IMR-90 (cell line): ENCODE data around the gene LDLRAD4. TPM values are rescaled to one million over a fixed set of nuclear protein-coding genes. Genes with fewer than 3 reads are reported as not detected.

ENCODE experiments used
- ATAC-seq: fragments of 200-7000 bp; cut with Tn5 transposase; 2 replicates; pipeline ENCODE4 v1.9.1; 2020; ENCODE audit warnings: low read depth, mild to moderate bottlenecking, moderate library complexity
- BruUV-seq: library from RNA; stranded (reverse); fragments of 400-500 nt; replicated peaks from 2 replicates; lab custom pipeline; 2021; lab: Mats Ljungman, UMichigan
- CTCF ChIA-PET: fragments of 300-600 bp; formaldehyde crosslinking; extraction: SDS; loops from one replicate; lab custom pipeline; 2021; ENCODE audit warnings: antibody characterized with exemption; lab: Yijun Ruan, JAX
- POLR2A ChIA-PET: fragments of 300-600 bp; sonication (Branson Sonifier 250); formaldehyde crosslinking; loops from one replicate; lab custom pipeline; 2022; ENCODE audit warnings: antibody characterized with exemption; ENCODE audit not compliant: unreplicated experiment; lab: Charles Lee
- DNase-seq: peaks from one replicate; pipeline ENCODE4 v3.0.0; 2013
- H2AFZ ChIP-seq: replicated peaks from 2 replicates; pipeline ENCODE3; 2013; ENCODE audit warnings: low read length, mild to moderate bottlenecking; ENCODE audit not compliant: poor library complexity
- H2AK5ac ChIP-seq: 2 replicates; pipeline ENCODE4 v1.6.1; 2013; ENCODE audit warnings: low read depth, low read length, inconsistent platforms
- H2AK9ac ChIP-seq: replicated peaks from 2 replicates; pipeline ENCODE3; 2013; ENCODE audit warnings: mild to moderate bottlenecking, low read depth, low read length, moderate library complexity; ENCODE audit not compliant: poor library complexity
- H2BK120ac ChIP-seq: 2 replicates; pipeline ENCODE4 v1.6.1; 2013; ENCODE audit warnings: low read depth, low read length, inconsistent platforms
- H2BK15ac ChIP-seq: 3 replicates; pipeline ENCODE4 v1.6.1; 2013; ENCODE audit warnings: low read depth, low read length, inconsistent platforms
- H2BK20ac ChIP-seq: 2 replicates; pipeline ENCODE4 v1.6.1; 2013; ENCODE audit warnings: low read depth, mild to moderate bottlenecking, inconsistent platforms, low read length, moderate library complexity
- H2BK5ac ChIP-seq: 2 replicates; pipeline ENCODE4 v1.6.1; 2013; ENCODE audit warnings: mild to moderate bottlenecking, low read depth, low read length, inconsistent platforms; ENCODE audit not compliant: poor library complexity, severe bottlenecking
- H3K14ac ChIP-seq: replicated peaks from 2 replicates; pipeline ENCODE4 v1.6.1; 2013; ENCODE audit warnings: low read depth, low read length, inconsistent platforms
- H3K18ac ChIP-seq: 2 replicates; pipeline ENCODE4 v1.6.1; 2013; ENCODE audit warnings: low read depth, low read length, control low read depth
- H3K23ac ChIP-seq: 2 replicates; pipeline ENCODE4 v1.6.1; 2013; ENCODE audit warnings: low read depth, low read length, inconsistent platforms
- H3K27ac ChIP-seq: 2 replicates; pipeline ENCODE4 v1.5.1; 2013; ENCODE audit warnings: mild to moderate bottlenecking, control low read depth, low read length; ENCODE audit not compliant: insufficient read depth
- H3K27me3 ChIP-seq: 2 replicates; pipeline ENCODE4 v1.6.1; 2013; ENCODE audit warnings: low read length; ENCODE audit not compliant: control insufficient read depth, insufficient read depth
- H3K36me3 ChIP-seq: 2 replicates; pipeline ENCODE4 v1.6.1; 2013; ENCODE audit warnings: low read length, mixed read lengths; ENCODE audit not compliant: control insufficient read depth, insufficient read depth
- H3K4ac ChIP-seq: 2 replicates; pipeline ENCODE4 v1.6.1; 2013; ENCODE audit warnings: low read depth, low read length, inconsistent platforms
- H3K4me1 ChIP-seq: 2 replicates; pipeline ENCODE4 v1.6.1; 2013; ENCODE audit warnings: low read length, mixed read lengths; ENCODE audit not compliant: control insufficient read depth, insufficient read depth
- H3K4me2 ChIP-seq: 2 replicates; pipeline ENCODE4 v1.6.1; 2013; ENCODE audit warnings: low read depth, mild to moderate bottlenecking, control low read depth, low read length, moderate library complexity
- H3K4me3 ChIP-seq: 2 replicates; pipeline ENCODE4 v1.5.1; 2013; ENCODE audit warnings: low read depth, mild to moderate bottlenecking, control low read depth, low read length, moderate library complexity; ENCODE audit not compliant: insufficient read depth
- H3K56ac ChIP-seq: 2 replicates; pipeline ENCODE4 v1.6.1; 2013; ENCODE audit warnings: low read length, inconsistent platforms; ENCODE audit not compliant: insufficient read depth; ENCODE audit errors: extremely low read depth
- H3K79me1 ChIP-seq, 2 experiments: 2 replicates each; pipeline ENCODE4 v1.6.1; 2013; ENCODE audit warnings: low read length in 2 of 2, inconsistent platforms in 1 of 2, low read depth in 1 of 2
- H3K9ac ChIP-seq: 2 replicates; pipeline ENCODE4 v1.6.1; 2013; ENCODE audit warnings: low read depth, low read length, control low read depth
- H3K9me1 ChIP-seq: 2 replicates; pipeline ENCODE4 v1.6.1; 2013; ENCODE audit warnings: low read length, inconsistent platforms; ENCODE audit not compliant: insufficient read depth
- H3K9me3 ChIP-seq: 2 replicates; pipeline ENCODE4 v1.6.1; 2013; ENCODE audit warnings: low read length; ENCODE audit not compliant: control insufficient read depth, insufficient read depth
- H4K20me1 ChIP-seq: 2 replicates; pipeline ENCODE4 v1.6.1; 2013; ENCODE audit warnings: low read length, inconsistent platforms; ENCODE audit not compliant: insufficient read depth
- H4K5ac ChIP-seq: 2 replicates; pipeline ENCODE4 v1.6.1; 2013; ENCODE audit warnings: mild to moderate bottlenecking, low read depth, low read length, control low read depth
- H4K8ac ChIP-seq, 2 experiments: 2 replicates each; pipeline ENCODE4 v1.6.1; 2013; ENCODE audit warnings: low read depth in 2 of 2, low read length in 2 of 2, control low read depth in 1 of 2, inconsistent platforms in 1 of 2
- H4K91ac ChIP-seq: 2 replicates; pipeline ENCODE4 v1.6.1; 2013; ENCODE audit warnings: low read depth, low read length, inconsistent platforms; ENCODE audit not compliant: insufficient read depth
- BHLHE40 ChIP-seq: fragments of 150-350 bp; IDR thresholded peaks from 2 replicates; pipeline ENCODE4 v1.6.1; 2016; ENCODE audit warnings: mild to moderate bottlenecking, low read depth, low read length
- CEBPB ChIP-seq: IDR thresholded peaks from 2 replicates; pipeline ENCODE4 v1.6.1; 2012; ENCODE audit warnings: low read depth, low read length, improper control_type of control experiment
- FOS ChIP-seq: fragments of 150-350 bp; IDR thresholded peaks from 2 replicates; pipeline ENCODE4 v1.6.1; 2016; ENCODE audit warnings: low read depth, low read length
- MXI1 ChIP-seq: IDR thresholded peaks from 2 replicates; pipeline ENCODE4 v1.6.1; 2012; ENCODE audit warnings: low read depth, mild to moderate bottlenecking, low read length, moderate library complexity, borderline replicate concordance
- NFE2L2 ChIP-seq: fragments of 150-350 bp; IDR thresholded peaks from 2 replicates; pipeline ENCODE4 v1.6.1; 2016; ENCODE audit warnings: low read depth, mild to moderate bottlenecking, low read length
- RCOR1 ChIP-seq: IDR thresholded peaks from 2 replicates; pipeline ENCODE4 v1.6.1; 2012; ENCODE audit warnings: mild to moderate bottlenecking, low read length, improper control_type of control experiment; ENCODE audit not compliant: insufficient replicate concordance
- USF2 ChIP-seq: fragments of 150-350 bp; IDR thresholded peaks from 2 replicates; pipeline ENCODE4 v1.6.1; 2017; ENCODE audit warnings: mild to moderate bottlenecking, antibody characterized with exemption, low read length, low read depth
- WGBS, 2 experiments: methylation state at CpG; one replicate each; pipeline versions ENCODE4 v1.1.5 to v1.1.7; 2013; ENCODE audit warnings: missing lambda C conversion rate in 2 of 2; ENCODE audit not compliant: insufficient read length in 1 of 2; ENCODE audit errors: extremely low coverage in 2 of 2; 5-methylcytosine and 5-hydroxymethylcytosine counted together
- dilution Hi-C: fragments of 300-500 bp; cut with HindIII; formaldehyde crosslinking; loops from one replicate; pipeline ENCODE4 v1.14.3; 2018; ENCODE audit warnings: low sequenced_read_pairs; ENCODE audit not compliant: unreplicated experiment
- in situ Hi-C: fragments of 300-500 bp; cut with MboI; formaldehyde crosslinking; loops from 3 replicates; pipeline ENCODE4 v1.14.3; 2019; ENCODE audit warnings: low sequenced_read_pairs, inconsistent platforms, mixed read lengths
- intact Hi-C: fragments of 100-400 bp; cut with micrococcal nuclease; formaldehyde crosslinking; loops from 2 replicates; pipeline ENCODE4 v1.10.0; 2022
- polyA plus RNA-seq, 3 experiments: library from polyadenylated mRNA; depleted of rRNA; stranded (reverse); fragments of >200 nt; gene quantifications; 2 replicates each; pipeline ENCODE4 v1.2.3, GENCODE V29; 2012; ENCODE audit warnings: low replicate concordance in 1 of 3
- total RNA-seq: library from RNA; depleted of rRNA; stranded (reverse); fragments of >200 nt; gene quantifications from 2 replicates; pipeline ENCODE4 v1.2.3, GENCODE V29; 2012

LDLRAD4 gene
- total and polyA plus RNA-seq, 2 of the 4 experiments (the other 2 are of a cell fraction) = not detected

GRCh38 chr18:13638719-13639595, 420.4 kb downstream of the LDLRAD4 start:
- Histone ChIP-seq H3K14ac (no peak overlapping the region), H3K4ac (no peak overlapping the region), H2AFZ (no peak overlapping the region), H3K9me3 (0 out of 2 replicates have a peak, but pooled peaks cover 2% of the 10 kb centered on the region), H4K8ac (no peak overlapping the region), H3K36me3 (no peaks in the 10 kb centered on the region), H3K23ac (no peak overlapping the region), H3K79me1 (no peaks in the 10 kb centered on the region), H4K5ac (no peak overlapping the region), H2AK9ac (no peak overlapping the region), H3K27ac (no peak overlapping the region), H2BK120ac (no peak overlapping the region), H3K4me3 (no peak overlapping the region), H2BK20ac (no peak overlapping the region), H3K9ac (no peak overlapping the region), H3K4me1 (no peaks in the 10 kb centered on the region), H2AK5ac (no peak overlapping the region), H3K27me3 (peaks cover 33% of the 10 kb centered on the region), H3K18ac (no peak overlapping the region), H4K91ac (no peak overlapping the region), H3K56ac (no peak overlapping the region), H2BK5ac (no peak overlapping the region), H2BK15ac (no peak overlapping the region), H4K20me1 (no peaks in the 10 kb centered on the region), H3K4me2 (no peak overlapping the region), H3K9me1 (no peaks in the 10 kb centered on the region)
- DNase-seq (no peak), ATAC-seq (no peak)
- no TSS peak for BruUV-seq
- dilution Hi-C loops = no loop called here
- intact Hi-C loops = no loop called here
- TF ChIP-seq NFE2L2 (no peak), RCOR1 (no peak), BHLHE40 (no peak), USF2 (no peak), CEBPB (no peak), FOS (no peak), MXI1 (no peak)
- POLR2A ChIA-PET = no interaction called here
- in situ Hi-C loops = loop anchor here (25.0 kb wide), 2 partner anchors 627 to 877 kb away; no protein-coding TSS in a partner anchor
- WGBS, 2 experiments = no CpG with 5 or more reads among the region's 10 CpGs
- CTCF ChIA-PET = interaction anchor here (0.7 kb wide), 1 partner anchor 9 kb away, joined by 3 read pairs; no protein-coding TSS in a partner anchor
